Endothelial cell of umbilical vein (primary cell): ENCODE data around the gene C9orf57.

Experiments used
- CTCF ChIP-seq, 2 donors: IDR thresholded peaks; 1 replicate in 1 of 2; 2 replicates in 1 of 2; pipeline ENCODE4 v1.5.1; 2011; ENCODE audit warnings: low read length in 2 of 2, mild to moderate bottlenecking in 2 of 2, moderate library complexity in 2 of 2, control low read depth in 1 of 2, inconsistent platforms in 1 of 2, low read depth in 1 of 2; ENCODE audit not compliant: insufficient read depth in 1 of 2; ENCODE audit errors: extremely low read depth in 1 of 2
- EZH2 ChIP-seq: IDR thresholded peaks from 2 replicates; pipeline ENCODE4 v1.6.1; 2012; ENCODE audit warnings: borderline replicate concordance, low read depth, mild to moderate bottlenecking, moderate library complexity, low read length, inconsistent platforms; ENCODE audit not compliant: severe bottlenecking
- FOS ChIP-seq: IDR thresholded peaks from 2 replicates; pipeline ENCODE4 v1.6.1; 2011; ENCODE audit warnings: mild to moderate bottlenecking, low read length, moderate library complexity, borderline replicate concordance; ENCODE audit not compliant: insufficient read depth
- GATA2 ChIP-seq: IDR thresholded peaks from 2 replicates; pipeline ENCODE4 v1.7.0; 2011; ENCODE audit warnings: low read depth, mild to moderate bottlenecking, moderate library complexity, mixed read lengths, low read length; ENCODE audit not compliant: insufficient read length, insufficient read depth
- JUN ChIP-seq: IDR thresholded peaks from 2 replicates; pipeline ENCODE4 v1.6.1; 2011; ENCODE audit warnings: borderline replicate concordance, low read depth; ENCODE audit not compliant: insufficient read length, insufficient read depth
- MAX ChIP-seq: IDR thresholded peaks from 2 replicates; pipeline ENCODE4 v1.6.1; 2011; ENCODE audit not compliant: insufficient read depth, insufficient read length
- POLR2A ChIP-seq: IDR thresholded peaks from 2 replicates; pipeline ENCODE4 v1.6.1; 2012; ENCODE audit warnings: low read depth, mild to moderate bottlenecking, control low read depth, low read length
- POLR2AphosphoS5 ChIP-seq: IDR thresholded peaks from 2 replicates; pipeline ENCODE4 v1.6.1; 2012; ENCODE audit warnings: low read depth, mild to moderate bottlenecking, control low read depth, low read length, moderate library complexity; ENCODE audit not compliant: insufficient read depth

GRCh38 chr9:72089451-72090130, 29.2 kb upstream of the C9orf57 start:
- TF ChIP-seq CTCF (IDR thresholded peaks at IDR 0.05; ENCODE audit: extremely low read depth in 1 of 2, insufficient read depth in 1 of 2, low read depth in 1 of 2, low read length in 2 of 2) (no peak), FOS (no peak), POLR2AphosphoS5 (no peak), EZH2 (no peak), POLR2A (no peak), MAX (no peak), GATA2 (no peak), JUN (no peak)
